Endothelial cell of umbilical vein (primary cell): ENCODE data around the gene LPA.

ENCODE experiments used
- EZH2 ChIP-seq: IDR thresholded peaks from 2 replicates; pipeline ENCODE4 v1.6.1; 2012; ENCODE audit warnings: borderline replicate concordance, low read depth, mild to moderate bottlenecking, moderate library complexity, low read length, inconsistent platforms; ENCODE audit not compliant: severe bottlenecking
- JUN ChIP-seq: IDR thresholded peaks from 2 replicates; pipeline ENCODE4 v1.6.1; 2011; ENCODE audit warnings: borderline replicate concordance, low read depth; ENCODE audit not compliant: insufficient read length, insufficient read depth
- POLR2A ChIP-seq: IDR thresholded peaks from 2 replicates; pipeline ENCODE4 v1.6.1; 2012; ENCODE audit warnings: low read depth, mild to moderate bottlenecking, control low read depth, low read length

GRCh38 chr6:160634706-160635105, 29.4 kb downstream of the LPA start:
- TF ChIP-seq EZH2 (no peak), POLR2A (no peak), JUN (no peak)
